Right renal cortex interstitium (tissue), 3 donors: ENCODE results near the gene PAXIP1. TPM values are rescaled to one million over a fixed set of nuclear protein-coding genes. Genes with fewer than 3 reads are reported as not detected.

Experiments used
- DNase-seq, 3 donors: peaks; one replicate each; pipeline ENCODE4 v3.0.0-alpha.2; 2013; ENCODE audit warnings: low read depth in 3 of 3, low spot score in 2 of 3
- polyA plus RNA-seq, 3 donors: library from polyadenylated mRNA; unstranded; fragments of 120-200 nt; gene quantifications; one replicate each; pipeline ENCODE4 v1.2.1, GENCODE V29; 2013; ENCODE audit not compliant: insufficient read length in 3 of 3

The PAXIP1 gene
- polyA plus RNA-seq, 3 donors: 19.6 to 24.9 (median 21.3) TPM

DNA sequence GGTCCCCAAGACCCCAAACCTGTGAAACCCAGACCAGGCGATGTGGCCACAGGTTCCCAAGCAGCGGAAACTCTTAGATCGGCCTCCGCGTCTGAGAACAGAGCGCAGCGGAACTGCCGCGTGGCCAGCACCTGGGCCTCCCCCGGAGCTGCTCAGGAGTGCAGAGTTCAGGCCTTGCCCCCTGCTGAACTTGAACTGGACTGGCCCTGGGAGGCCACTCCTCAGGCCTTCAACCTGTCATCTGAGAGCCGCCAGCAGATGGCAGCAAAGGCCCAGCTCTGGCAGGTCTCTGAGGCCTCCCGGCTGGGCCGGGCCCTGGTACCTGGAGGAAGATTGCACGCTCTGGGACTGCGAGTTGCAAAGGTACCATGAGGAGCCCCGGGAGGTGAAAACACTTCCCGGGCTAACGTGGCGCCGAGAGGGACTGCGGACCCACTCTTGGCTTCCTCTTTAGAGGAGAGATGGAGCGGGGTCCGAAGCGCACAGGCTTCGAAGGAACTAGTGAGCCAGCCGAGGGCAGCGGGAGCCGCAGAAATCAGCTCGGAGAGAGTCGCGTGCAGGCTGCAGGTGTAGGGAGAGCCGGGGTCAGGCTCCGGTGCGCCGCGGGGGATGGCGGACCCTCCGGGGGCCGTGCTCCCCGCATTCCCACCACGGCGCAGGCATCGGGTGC lies 89.2 kb downstream of the PAXIP1 start:
- DNase-seq: peak; percentile 61 to 65 (median 64)

DNA sequence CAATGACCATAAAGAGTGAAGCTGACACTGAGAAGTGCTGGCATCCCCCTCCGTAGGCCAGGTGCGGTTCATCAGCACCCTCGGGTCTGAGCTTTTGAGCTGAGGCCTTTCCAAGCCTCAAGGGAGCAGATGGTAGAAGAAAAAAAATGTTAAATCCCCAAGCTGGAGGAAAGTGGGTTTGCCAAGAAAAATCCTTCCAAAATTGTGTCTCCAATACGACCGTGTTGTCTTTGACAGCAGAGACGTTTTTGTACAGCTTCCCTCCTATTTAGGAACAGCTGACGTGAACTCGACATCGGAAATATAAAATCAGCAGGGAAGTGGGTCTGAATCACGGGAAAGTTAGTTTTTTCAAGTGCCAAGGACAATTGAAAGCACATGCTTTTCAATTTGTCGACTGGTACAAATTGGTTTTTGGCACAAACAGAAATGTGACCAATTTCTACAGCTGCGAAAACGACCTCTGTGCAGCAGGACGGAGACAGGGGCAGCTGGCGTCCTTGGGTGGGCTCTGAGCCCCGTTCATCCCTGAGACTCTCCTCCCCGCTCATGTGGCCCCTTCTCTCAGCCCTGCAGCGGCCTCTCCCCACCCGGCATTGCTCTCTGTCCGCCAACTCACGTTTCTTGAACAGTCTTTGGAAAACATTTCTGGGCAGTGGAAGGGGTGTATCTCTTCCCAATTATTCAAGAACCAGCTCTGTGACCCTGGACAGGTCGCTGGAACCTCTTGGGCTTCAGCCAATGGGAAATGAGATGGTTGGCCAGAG lies 89.9 kb downstream of the PAXIP1 start:
- DNase-seq: no peak

DNA sequence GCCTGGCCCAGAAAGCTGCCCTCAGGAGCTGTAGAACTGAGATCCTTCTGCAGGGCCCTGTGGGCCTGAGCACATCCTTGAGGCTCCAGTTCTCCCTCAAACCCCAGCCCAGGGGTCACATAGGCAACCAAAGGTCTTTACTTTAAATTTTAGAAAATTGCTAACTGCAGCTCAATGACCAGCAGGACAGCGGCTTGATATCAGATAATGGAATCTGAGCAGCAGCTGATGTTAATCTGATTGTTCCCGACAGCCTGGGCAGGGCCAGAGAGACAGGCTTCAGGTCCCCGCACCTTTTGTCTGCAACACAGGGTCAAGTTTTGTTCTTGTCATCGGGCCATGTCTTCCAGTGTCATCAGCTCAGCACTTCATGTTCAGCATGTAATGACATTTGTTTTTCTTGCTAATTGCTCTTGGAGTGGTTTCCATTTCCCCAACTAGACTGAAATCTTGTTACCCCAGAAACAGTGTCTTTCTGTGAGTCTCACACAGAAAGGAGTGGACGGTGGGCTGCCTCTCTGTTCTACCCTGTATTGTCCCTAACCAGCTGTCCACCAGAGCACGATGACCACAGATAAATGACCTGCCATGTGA lies 91.0 kb downstream of the PAXIP1 start:
- DNase-seq: no peak

DNA sequence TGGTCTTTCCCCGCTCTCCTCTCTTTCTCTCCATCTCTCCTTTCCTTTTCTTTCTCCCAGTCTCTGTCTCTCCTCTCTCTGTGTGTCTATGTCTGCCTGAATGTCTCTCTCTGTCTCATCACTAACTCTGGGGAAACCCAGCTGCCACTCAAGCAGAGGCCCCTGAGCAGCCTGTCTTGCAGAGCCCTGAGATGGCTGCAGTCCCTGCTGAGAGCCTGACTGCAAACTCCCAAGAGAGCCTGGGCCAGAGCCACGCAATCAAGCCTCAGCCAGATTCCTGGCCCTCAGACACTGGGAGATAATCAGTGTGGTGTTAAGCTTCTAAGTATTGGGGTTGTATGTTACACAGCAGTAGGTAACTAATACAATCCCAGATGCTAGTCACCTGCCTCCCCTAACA lies 91.5 kb downstream of the PAXIP1 start:
- no peak for DNase-seq

DNA sequence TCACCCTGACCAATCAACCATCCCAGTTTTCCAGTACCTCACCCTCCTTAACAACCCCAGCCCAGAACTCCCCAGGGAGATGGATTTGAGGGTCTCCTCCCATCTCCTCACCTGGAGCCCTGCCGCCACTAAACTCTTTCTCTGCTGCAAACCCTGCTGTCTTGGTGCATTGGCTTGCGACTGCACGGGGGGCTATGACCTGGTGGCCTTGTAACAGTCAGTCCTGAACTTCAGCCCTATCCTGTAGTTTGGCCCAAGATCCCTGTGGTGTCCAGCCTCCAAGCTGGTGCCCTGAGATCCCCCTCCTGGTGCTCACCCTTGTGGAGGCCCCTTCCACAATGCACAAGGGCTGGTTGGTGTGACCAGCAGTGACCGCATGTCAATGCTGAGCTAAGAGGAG lies 91.9 kb downstream of the PAXIP1 start:
- DNase-seq: no peak

DNA sequence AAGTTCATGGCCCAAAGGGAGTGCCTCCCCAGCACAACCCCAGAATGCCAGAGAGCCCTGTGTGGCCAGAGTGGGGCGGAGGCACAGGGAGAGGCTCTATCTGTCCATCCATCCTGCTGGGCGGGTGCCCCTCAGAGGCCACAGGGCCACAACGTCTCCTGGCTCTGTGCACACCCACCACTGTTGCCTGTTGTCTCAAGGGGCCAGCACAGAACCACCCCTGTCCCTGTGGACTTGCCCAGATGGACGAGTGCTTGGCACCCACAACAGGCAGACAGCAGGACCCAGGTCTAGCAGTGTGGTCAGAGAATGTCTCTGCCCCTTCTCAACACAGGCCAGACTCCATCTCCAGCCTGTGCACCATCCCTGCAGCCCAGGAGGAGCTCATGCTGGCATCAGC lies 92.8 kb downstream of the PAXIP1 start:
- DNase-seq: no peak

DNA sequence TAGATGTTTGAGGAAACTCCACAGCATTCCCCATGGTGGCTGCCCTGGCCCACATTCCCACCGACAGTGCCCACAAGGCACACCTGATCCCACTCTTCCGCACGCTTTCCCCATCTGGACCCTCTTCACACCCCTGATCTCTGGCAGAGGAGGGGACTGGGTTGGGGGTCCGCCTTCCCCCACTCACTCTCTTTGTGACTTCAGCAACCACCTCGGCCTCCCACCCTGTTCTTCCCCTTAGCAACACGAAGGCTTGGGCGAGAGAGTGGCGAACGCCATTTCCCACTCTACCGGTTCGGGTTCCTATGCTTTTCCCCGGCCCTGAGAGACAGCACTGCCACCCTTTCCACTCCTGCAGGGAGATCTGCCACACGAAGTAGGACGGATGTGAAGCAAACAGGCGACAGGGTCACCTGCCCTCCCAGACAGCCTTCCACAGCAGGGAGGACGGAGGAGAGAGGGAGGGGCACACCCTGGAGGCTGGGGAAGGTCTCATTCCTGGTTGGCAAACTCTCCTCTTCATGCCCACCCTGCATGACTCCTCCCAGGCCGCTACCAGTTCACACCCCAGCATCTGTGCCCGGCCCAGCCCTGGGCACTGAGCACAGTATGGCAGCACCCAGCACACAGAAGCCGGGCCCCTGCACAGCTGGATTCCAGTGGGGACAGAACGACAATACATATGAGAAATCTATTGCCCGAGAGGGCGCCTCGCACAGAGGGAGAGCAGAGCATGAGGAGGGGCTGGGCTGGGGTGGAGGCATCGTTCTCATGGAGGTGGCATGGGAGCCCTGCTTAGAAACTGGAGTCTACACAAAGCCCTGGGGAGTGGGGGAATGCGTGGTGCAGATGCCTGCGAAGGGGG lies 93.5 kb downstream of the PAXIP1 start:
- no peak for DNase-seq

DNA sequence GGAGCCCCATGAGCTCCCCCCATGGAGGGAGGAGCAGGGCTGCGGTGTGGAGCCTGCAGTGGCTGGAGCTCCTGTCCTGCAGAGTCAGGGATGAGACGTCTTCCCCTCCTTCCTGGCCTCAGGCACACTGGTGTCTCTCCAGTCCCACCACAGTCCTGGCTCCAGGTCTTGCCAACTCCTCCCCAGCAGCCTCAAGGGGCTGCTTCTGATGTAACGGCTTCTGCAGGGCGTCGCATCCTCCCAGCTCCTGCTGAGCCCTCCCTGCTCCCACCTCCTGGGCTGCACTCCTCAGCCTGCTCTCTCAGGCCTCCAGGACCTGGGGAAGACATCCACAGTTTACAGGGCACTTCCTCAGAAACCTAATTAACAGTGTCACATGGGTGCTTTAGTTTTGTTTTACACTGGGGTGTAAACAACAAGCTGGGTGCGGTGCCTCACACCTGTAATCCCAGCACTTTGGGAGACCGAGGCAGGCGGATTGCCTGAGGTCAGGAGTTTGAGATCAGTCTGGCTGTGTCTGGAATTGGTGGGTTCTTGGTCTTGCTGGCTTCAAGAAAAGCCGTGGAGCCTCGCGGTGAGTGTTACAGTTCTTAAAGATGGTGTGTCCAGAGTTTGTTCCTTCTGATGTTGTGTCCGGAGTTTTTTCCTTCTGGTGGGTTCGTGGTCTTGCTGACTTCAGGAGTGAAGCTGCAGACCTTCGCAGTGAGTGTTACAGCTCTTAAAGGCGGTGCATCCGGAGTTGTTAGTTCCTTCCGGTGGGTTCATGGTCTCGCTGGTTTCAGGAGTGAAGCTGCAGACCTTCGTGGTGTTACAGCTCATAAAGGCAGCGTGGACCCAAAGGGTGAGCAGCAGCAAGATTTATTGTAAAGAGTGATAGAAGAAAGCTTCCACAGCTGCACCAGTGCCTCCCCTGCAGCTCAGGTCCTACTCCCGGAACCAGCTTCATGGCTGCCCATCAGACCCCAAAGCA lies 95.0 kb downstream of the PAXIP1 start:
- DNase-seq: no peak

DNA sequence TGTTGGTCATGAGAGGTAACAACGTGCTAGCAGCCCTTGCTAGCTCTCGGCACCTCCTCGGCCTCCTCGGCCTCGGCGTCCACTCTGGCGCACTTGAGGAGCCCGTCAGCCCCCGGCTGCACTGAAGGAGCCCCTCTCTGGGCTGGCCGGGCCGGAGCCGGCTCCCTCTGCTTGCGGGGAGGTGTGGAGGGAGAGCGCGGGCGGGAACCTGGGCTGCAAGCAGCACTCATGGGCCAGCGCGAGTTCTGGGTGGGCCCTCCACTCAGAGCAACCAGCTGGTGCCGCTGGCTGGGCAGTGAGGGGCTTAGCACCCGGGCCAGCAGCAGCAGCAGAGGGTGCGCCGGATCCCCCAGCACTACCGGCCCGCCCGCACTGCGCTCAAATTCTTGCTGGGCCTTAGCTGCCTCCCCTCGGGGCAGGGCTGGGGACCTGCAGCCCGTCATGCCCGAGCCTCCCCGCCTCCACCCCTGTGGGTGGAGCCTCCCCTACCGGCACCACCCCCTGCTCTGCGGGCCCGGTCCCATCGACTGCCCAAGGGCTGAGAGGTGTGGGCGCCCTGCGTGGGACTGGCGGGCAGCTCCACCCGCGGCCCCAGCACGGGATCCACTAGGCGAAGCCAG lies 96.1 kb downstream of the PAXIP1 start:
- DNase-seq: no peak

DNA sequence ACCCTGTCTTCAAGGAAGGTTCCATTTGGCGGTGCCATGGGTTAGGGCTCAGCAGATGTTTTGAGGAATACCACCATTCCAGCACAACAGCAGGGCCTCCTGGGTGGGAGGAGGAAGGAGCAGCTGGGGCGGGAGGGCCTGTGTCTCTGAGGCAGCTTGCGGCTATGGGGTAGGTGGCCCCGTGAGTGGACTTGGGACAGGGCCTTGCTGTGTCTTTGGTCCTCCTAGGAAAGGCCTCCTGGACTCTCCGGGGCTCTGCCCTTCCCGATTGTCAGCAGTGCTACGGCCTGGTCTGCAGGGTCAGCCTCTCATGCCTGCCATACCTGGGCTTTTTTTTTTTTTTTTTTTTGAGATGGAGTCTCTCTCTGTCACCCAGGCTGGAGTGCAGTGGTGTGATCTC lies 96.7 kb downstream of the PAXIP1 start:
- DNase-seq: no peak

DNA sequence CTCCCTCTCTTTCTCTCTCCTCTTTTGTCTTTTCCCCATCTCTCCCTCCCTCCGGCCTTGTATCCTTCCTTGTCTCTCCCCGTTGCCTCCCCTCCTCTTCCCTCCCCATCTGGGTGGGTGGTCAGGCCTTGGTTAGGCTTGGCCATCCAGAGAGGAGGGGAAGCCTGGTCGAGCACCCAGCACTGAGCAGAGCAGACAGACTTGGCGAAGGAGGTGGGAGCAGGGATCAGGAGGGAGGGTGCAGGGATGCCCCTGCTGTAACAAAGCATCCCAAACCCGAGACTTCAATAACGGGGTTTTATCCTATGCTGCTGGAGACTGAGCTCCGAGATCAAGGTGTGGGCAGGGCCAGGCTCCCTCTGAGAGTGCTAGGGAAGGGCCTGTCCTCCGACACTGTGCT lies 97.3 kb downstream of the PAXIP1 start:
- no peak for DNase-seq

DNA sequence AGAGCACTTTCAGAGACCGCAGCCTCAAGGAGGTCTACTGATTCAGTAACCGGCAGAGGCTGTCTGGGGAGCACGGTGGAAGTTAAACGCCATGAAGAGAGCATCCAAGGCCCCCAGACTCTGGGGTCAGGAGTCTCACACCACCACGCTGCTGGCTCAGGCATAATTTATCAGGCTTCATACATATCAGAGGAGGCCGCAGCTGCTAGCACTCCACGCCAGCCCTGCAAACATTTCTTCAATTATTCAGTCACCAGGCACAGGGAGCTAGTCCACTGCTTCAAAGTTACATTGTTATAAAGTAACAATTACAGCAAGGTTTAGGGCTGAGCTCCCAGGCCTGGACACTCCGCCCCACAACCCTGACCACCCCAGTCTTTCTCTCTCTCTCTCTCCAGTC lies 97.8 kb downstream of the PAXIP1 start:
- DNase-seq: no peak

DNA sequence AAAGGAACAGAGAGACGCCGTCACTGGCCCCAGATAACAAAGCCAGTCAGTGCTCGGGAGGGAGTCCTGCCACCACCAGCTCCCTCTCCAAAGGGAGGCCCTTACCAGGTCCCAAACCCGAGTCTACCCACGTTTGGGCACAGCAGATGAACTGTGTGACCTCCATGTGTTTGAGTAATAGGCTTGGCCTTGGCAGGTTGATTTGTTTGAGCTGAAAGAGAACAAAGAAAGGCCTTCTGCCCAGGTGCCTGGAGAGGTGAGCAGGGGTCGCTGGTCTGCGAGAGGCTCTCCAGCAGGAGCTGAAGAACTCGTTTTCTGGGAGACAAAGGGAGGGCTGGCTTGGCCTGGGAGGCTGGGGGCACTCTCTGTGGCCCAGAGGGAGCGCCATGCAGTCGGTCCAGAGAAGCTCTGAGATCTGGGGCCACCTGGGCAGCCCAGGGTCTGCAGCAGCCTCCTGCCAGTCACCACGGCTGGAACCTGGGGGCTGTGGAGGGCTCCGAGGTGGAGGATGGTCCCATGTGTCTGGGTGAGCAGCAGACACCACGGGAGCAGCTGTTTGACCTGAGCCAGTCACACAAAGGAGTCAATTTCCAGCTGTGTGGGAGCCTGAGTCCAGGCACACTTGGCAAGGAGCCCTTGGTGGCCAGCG lies 99.7 kb downstream of the PAXIP1 start:
- DNase-seq: no peak

DNA sequence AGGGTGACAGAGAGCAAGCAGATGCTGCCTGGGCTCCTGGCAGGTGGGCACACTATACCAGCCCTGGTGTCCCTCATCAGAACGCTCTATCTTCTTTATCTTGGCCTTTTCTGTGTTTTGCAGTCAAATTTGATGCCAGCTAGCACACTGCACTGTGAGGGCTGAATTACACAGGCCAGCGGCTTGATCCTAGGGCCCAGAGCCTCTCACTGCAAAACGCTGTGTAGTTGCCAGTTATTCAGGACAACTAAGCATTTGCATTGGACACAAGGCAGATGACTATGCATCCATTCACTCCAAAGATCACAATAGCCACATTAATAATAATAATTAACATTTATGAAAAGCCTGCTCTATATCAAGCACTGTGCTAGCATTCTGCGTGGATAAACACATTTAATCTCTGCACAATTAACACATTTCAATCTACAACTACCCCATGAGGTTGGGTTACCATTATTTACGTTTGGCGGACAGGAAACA lies 100.3 kb downstream of the PAXIP1 start:
- DNase-seq: no peak

DNA sequence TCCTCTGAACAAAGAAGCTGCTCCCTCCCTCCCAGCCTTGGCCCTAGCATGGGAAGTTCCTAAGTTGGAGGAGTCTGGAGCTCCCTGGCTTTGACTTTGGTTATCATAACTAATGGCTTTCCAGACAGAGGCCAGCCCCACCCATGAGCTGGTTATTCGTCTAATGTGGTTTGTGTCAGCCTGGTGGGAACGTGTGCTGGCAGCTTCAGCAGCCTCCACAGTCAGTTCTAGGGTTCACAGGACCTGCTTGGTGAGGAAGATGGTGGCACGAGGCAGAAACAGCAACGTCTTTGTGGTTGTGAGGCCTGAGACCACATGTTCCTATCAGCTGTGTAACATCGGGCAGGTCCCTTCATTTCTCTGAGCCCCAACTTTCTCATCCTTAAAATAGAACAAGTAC lies 103.1 kb downstream of the PAXIP1 start:
- DNase-seq: no peak

DNA sequence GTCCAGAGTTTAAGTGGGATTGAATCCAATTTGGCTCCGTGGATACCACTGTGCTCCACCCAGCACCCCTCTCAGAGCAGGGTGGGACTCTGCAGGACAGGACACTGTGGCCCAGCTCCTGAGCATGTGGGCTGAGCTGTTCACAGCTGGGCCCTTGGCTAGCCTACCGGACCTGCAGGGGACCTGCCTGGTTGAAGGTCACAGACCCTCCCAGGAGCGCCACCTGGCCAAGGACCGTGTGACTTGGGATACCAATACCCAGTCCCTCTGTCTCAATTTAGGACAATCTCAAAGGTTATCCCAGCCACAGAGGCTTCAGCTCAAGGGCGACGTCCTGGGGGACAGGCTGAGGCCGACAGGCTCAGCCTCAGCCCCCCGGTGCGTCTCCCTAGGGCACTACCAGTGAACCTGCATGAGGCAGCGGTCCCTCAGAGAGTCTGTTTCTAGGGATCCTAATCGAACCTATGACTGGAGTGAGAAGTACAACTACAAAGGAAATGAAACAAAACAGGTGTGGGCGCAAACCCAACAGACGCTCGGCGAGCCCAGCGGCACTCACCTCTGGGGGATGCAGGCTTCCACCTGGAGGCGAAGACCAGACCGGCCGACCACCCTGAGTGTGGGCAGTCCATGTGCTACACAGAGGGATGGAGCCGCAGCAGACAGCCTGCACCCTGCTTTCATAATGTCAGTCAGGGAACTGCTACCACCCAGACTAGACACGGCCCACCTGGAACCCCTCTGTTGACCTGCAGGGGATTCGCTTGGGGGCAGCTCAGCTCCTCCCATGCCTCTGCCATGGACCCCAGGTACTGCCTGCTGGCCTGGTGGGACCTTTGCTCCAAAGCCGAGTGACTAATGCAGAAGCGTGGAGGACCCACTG lies 103.7 kb downstream of the PAXIP1 start:
- DNase-seq: no peak

DNA sequence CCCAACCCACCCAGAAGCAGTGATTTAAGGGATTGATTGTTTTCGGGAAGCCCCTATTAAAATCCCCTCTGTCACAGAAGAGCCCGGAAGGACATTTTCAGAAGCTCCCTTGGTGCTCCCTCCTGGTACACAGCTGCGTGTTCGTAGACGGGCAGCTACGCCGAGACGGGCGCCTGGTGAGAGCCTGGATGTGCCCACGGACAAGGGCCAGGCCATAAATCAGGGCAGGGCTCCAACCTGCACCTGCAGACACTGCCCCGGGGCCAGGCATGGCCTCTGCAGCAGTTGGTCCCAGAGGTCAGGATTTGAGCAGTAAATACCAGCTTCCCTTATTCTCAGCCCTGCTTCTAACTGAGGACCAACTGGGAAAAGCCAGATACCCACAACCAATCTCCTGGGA lies 106.8 kb downstream of the PAXIP1 start:
- DNase-seq: no peak
